HepG2 (cell line): Measurements from ENCODE around the gene LYRM4. TPM values are rescaled to one million over a fixed set of nuclear protein-coding genes. Genes with fewer than 3 reads are reported as not detected.

ENCODE experiments used
- BRF2 ChIP-seq: sonication (generic); formaldehyde crosslinking; IDR thresholded peaks from 2 replicates; pipeline ENCODE4 v1.8.1; 2022; ENCODE audit warnings: mild to moderate bottlenecking, missing genetic modification reagents
- EED ChIP-seq: sonication (generic); formaldehyde crosslinking; IDR thresholded peaks from 2 replicates; pipeline ENCODE4 v1.5.0; 2020; ENCODE audit warnings: mild to moderate bottlenecking, missing genetic modification reagents
- EP300 ChIP-seq, 3 experiments: sonication (generic) in 1 of 3; formaldehyde crosslinking in 1 of 3; IDR thresholded peaks; 2 replicates each; pipeline versions ENCODE4 v1.5.1 to v1.6.1; 2011 to 2020; ENCODE audit warnings: low read depth in 2 of 3, low read length in 2 of 3, borderline replicate concordance in 1 of 3, improper control_type of control experiment in 1 of 3, mild to moderate bottlenecking in 1 of 3, missing genetic modification reagents in 1 of 3, moderate library complexity in 1 of 3
- FOXP4 ChIP-seq: sonication (generic); formaldehyde crosslinking; IDR thresholded peaks from 2 replicates; pipeline ENCODE4 v1.4.0; 2020; ENCODE audit warnings: missing genetic modification reagents
- JUNB ChIP-seq: sonication (generic); formaldehyde crosslinking; IDR thresholded peaks from 2 replicates; pipeline ENCODE4 v1.8.0; 2022; ENCODE audit warnings: missing genetic modification reagents, mild to moderate bottlenecking, borderline replicate concordance
- NFAT5 ChIP-seq: sonication (generic); formaldehyde crosslinking; IDR thresholded peaks from 2 replicates; pipeline ENCODE4 v1.4.0; 2020; ENCODE audit warnings: missing genetic modification reagents
- NPAS2 ChIP-seq: sonication (generic); formaldehyde crosslinking; IDR thresholded peaks from 2 replicates; pipeline ENCODE4 v1.8.0; 2022; ENCODE audit warnings: mild to moderate bottlenecking, missing genetic modification reagents, borderline replicate concordance
- PATZ1 ChIP-seq: sonication (generic); formaldehyde crosslinking; IDR thresholded peaks from 2 replicates; pipeline ENCODE4 v1.4.0; 2020; ENCODE audit warnings: missing genetic modification reagents
- RFX5 ChIP-seq: IDR thresholded peaks from 2 replicates; pipeline ENCODE4 v1.6.1; 2011; ENCODE audit warnings: low read depth, low read length, improper control_type of control experiment
- RXRB ChIP-seq: IDR thresholded peaks from 2 replicates; pipeline ENCODE4 v1.6.1; 2016; ENCODE audit warnings: borderline replicate concordance, missing genetic modification reagents, missing compliant biosample characterization
- ZBTB33 ChIP-seq: sonication (generic); formaldehyde crosslinking; IDR thresholded peaks from 2 replicates; pipeline ENCODE4 v1.4.0; 2020; ENCODE audit warnings: missing genetic modification reagents
- ZC3H13 ChIP-seq: sonication (generic); formaldehyde crosslinking; IDR thresholded peaks from 2 replicates; pipeline ENCODE4 v1.8.1; 2023; ENCODE audit warnings: mild to moderate bottlenecking, missing genetic modification reagents, moderate library complexity
- ZNF350 ChIP-seq: sonication (generic); formaldehyde crosslinking; IDR thresholded peaks from 2 replicates; pipeline ENCODE4 v1.4.0; 2020; ENCODE audit warnings: mild to moderate bottlenecking, low read depth, missing genetic modification reagents, borderline replicate concordance
- ZNF546 ChIP-seq: sonication (generic); formaldehyde crosslinking; conservative IDR thresholded peaks from 2 replicates; pipeline ENCODE4 v1.8.1; 2023; ENCODE audit warnings: mild to moderate bottlenecking, missing genetic modification reagents
- polyA plus RNA-seq, 8 experiments: library from polyadenylated mRNA; depleted of rRNA in 3 of 8; stranded (reverse) in 7 of 8; unstranded in 1 of 8; fragments of >200 nt; fragmentation: Illumina TruSeq in 4 of 8; extraction: Trizol in 4 of 8; gene quantifications; 2 replicates each; pipeline versions ENCODE4 v1.2.1 to v1.2.3, GENCODE V29; 2011 to 2016; ENCODE audit warnings: low read depth in 4 of 8, missing spikeins in 1 of 8, mixed read lengths in 1 of 8; ENCODE audit not compliant: insufficient read depth in 1 of 8
- total RNA-seq, 5 experiments: library from RNA; depleted of rRNA; stranded (reverse); fragments of >200 nt; fragmentation: Illumina TruSeq; extraction: Trizol; gene quantifications; 2 replicates each; pipeline ENCODE4 v1.2.3, GENCODE V29; 2016; ENCODE audit warnings: low read depth in 1 of 5

Gene LYRM4
- total and polyA plus RNA-seq, 2 of the 13 experiments (the other 11 are each of a cell fraction or from before 2014, with no cell fraction given): 64.6 to 67.5 TPM

GRCh38 chr6:5082487-5083306 is 178.1 kb downstream of the LYRM4 start (continued):
- TF ChIP-seq ZBTB33 (CRISPR knock-in tag) (0 out of 2 replicates have a peak, but pooled peaks have one; percentile 8), ZC3H13 (CRISPR knock-in tag) (peak; percentile 78; the same call in 1 of the 2 replicates), EP300 (IDR thresholded peaks at IDR 0.05; ENCODE audit: low read depth in 2 of 2, low read length in 2 of 2) (peak; percentile 17 to 76; a peak in 2 of 4 replicates), EP300 (CRISPR knock-in tag; IDR thresholded peaks at IDR 0.05; ENCODE audit: borderline replicate concordance) (no peak), JUNB (CRISPR knock-in tag) (peak; percentile 63; the same call in 1 of the 2 replicates), ZNF546 (CRISPR knock-in tag) (peak; percentile 88), NFAT5 (CRISPR knock-in tag) (no peak), FOXP4 (CRISPR knock-in tag) (peak; percentile 57; the same call in 1 of the 2 replicates), ZNF350 (CRISPR knock-in tag) (peak; percentile 83), NPAS2 (CRISPR knock-in tag) (0 out of 2 replicates have a peak, but pooled peaks have one; percentile 65), RFX5 (peak; percentile 35; the same call in 1 of the 2 replicates), PATZ1 (CRISPR knock-in tag) (peak; percentile 63), RXRB (CRISPR knock-in tag) (peak; percentile 81), BRF2 (CRISPR knock-in tag) (no peak), EED (CRISPR knock-in tag) (0 out of 2 replicates have a peak, but pooled peaks have one; percentile 30)
